HG03175 (cell line): Measurements from ENCODE around the gene ARMH1.
A peak's percentile ranks its signal among the peaks of the same experiment; 100 is the strongest.
"Not testable (repeated sequence)": the region's sequence is repeated elsewhere in the genome, so short reads cannot be mapped to it uniquely, and the experiment has no call there.

ENCODE experiments used
- ATAC-seq: cut with Tn5 transposase; IDR thresholded peaks from one replicate; pipeline ENCODE4 v1.9.1; 2021; ENCODE audit warnings: mild to moderate bottlenecking, moderate library complexity; ENCODE audit not compliant: unreplicated experiment

The ARMH1 gene

GRCh38 chr1:44664730-44665370, 9.7 kb upstream of the ARMH1 start:
- no peak for ATAC-seq

GRCh38 chr1:44666719-44667118, 7.8 kb upstream of the ARMH1 start:
- ATAC-seq: not testable (repeated sequence)

- ATAC-seq: no peak
Observed at GRCh38 chr1:44670751-44671640, 3.5 kb upstream of the ARMH1 start.

GRCh38 chr1:44672254-44672955, 2.1 kb upstream of the ARMH1 start:
- ATAC-seq: no peak

- ATAC-seq: no peak
Observed at GRCh38 chr1:44672961-44673674, 1.4 kb upstream of the ARMH1 start.

- ATAC-seq: no peak
Observed at GRCh38 chr1:44673675-44674112, 820 bp upstream of the ARMH1 start.

- ATAC-seq: no peak
Observed at GRCh38 chr1:44675186-44675585, 672 bp downstream of the ARMH1 start.

GRCh38 chr1:44676484-44677200, 2.1 kb downstream of the ARMH1 start:
- ATAC-seq: no peak

- no peak for ATAC-seq
Observed at GRCh38 chr1:44677201-44677766, 2.8 kb downstream of the ARMH1 start.

- no peak for ATAC-seq
Observed at GRCh38 chr1:44678120-44678519, 3.6 kb downstream of the ARMH1 start.

- no peak for ATAC-seq
Observed at GRCh38 chr1:44678626-44679025, 4.1 kb downstream of the ARMH1 start.

GRCh38 chr1:44679468-44679867, 5.0 kb downstream of the ARMH1 start:
- no peak for ATAC-seq

GRCh38 chr1:44681905-44682882, 7.7 kb downstream of the ARMH1 start:
- ATAC-seq: no peak

GRCh38 chr1:44682883-44683265, 8.4 kb downstream of the ARMH1 start:
- ATAC-seq: no peak

GRCh38 chr1:44684525-44684924, 10.0 kb downstream of the ARMH1 start:
- ATAC-seq: peak; percentile 74

- ATAC-seq: no peak
Observed at GRCh38 chr1:44685218-44685617, 10.7 kb downstream of the ARMH1 start.

- no peak for ATAC-seq
Observed at GRCh38 chr1:44685881-44686280, 11.4 kb downstream of the ARMH1 start.

GRCh38 chr1:44688760-44689446, 14.4 kb downstream of the ARMH1 start:
- ATAC-seq: no peak
